ENCODE measurements around the gene FSCN2. TPM values are rescaled to one million over a fixed set of nuclear protein-coding genes. Genes with fewer than 3 reads are reported as not detected.

The FSCN2 gene
- total and polyA plus RNA-seq, 10 of the 15 experiments (the other 5 are each of a cell fraction or from before 2014, with no cell fraction given): 0.12 to 2.1 (median 0.65) TPM; not detected in 3

- no peaks in the 10 kb centered on the region for H3K27me3 ChIP-seq (replicated peaks in 1 of 2; ENCODE audit: control insufficient read depth in 2 of 2, insufficient read depth in 2 of 2, low read length in 1 of 2)
- intact Hi-C loops (cut with micrococcal nuclease; ENCODE audit: unreplicated experiment) (no loop called here), in situ Hi-C loops (cut with MboI) (no loop called here)
- H3K9ac ChIP-seq (ENCODE audit: control insufficient read depth, insufficient read depth, low read length): peak overlapping the region; percentile 74
- BruUV-seq (replicated peaks): TSS peak; percentile 30
- FAIRE-seq (no peak), ATAC-seq (no peak), DNase-seq (ENCODE audit: low read depth, low spot score) (no peak)
- no peak overlapping the region for H2AFZ ChIP-seq (ENCODE audit: control insufficient read depth, low read depth, low read length)
- peak overlapping the region; percentile 93 for H3K4me3 ChIP-seq
- H3K4me2 ChIP-seq (ENCODE audit: control insufficient read depth, insufficient read depth): peak overlapping the region; percentile 88
- ChIA-PET SMC1A (ENCODE audit: uncharacterized antibody, unreplicated experiment) (interaction anchor here (1.1 kb wide), 2 partner anchors 32 to 50 kb away, joined by 3 read pairs; no protein-coding TSS in a partner anchor), POLR2A (interaction anchor here (0.8 to 3.0 kb wide), 3 partner anchors 11 to 133 kb away, joined by 3 to 34 read pairs (median 3); partner anchors contain the start of genes ARL16 and HGS), CTCF (interaction anchor here (2.0 kb wide), 1 partner anchor 50 kb away, joined by 13 read pairs; no protein-coding TSS in a partner anchor), RAD21 (ENCODE audit: unreplicated experiment) (interaction anchor here (0.9 to 2.9 kb wide), 3 partner anchors 32 to 312 kb away, joined by 3 to 17 read pairs (median 3); partner anchors contain the start of genes NDUFAF8 and TEPSIN)
- peaks cover 11 to 22% of the 10 kb centered on the region in 2 experiments; a peak in 3 of 4 replicates for H3K36me3 ChIP-seq (ENCODE audit: control insufficient read depth in 2 of 2, insufficient read depth in 2 of 2, low read length in 1 of 2)
- H3K27ac ChIP-seq (ENCODE audit: control insufficient read depth, insufficient read depth): no peak overlapping the region; the same call in 1 of the 2 replicates
- H3K79me2 ChIP-seq (ENCODE audit: control insufficient read depth, insufficient read depth, low read length): peaks cover 24% of the 10 kb centered on the region
- WGBS (ENCODE audit: insufficient coverage, insufficient replicate concordance, low lambda C conversion rate, missing lambda C conversion rate): 77% methylated on average over 27 of the region's 27 CpGs
- no peaks in the 10 kb centered on the region for H3K9me3 ChIP-seq (replicated peaks; ENCODE audit: control insufficient read depth, insufficient read depth, low read length)
- H3K4me1 ChIP-seq (ENCODE audit: control insufficient read depth, insufficient read depth, low read length): peaks cover 14% of the 10 kb centered on the region
- TF ChIP-seq MLLT1 (IDR thresholded peaks at IDR 0.05) (0 out of 2 replicates have a peak, but pooled peaks have one; percentile 15), BHLHE40 (IDR thresholded peaks at IDR 0.05; ENCODE audit: borderline replicate concordance in 1 of 2, low read depth in 2 of 2, low read length in 1 of 2) (no peak), PKNOX1 (IDR thresholded peaks at IDR 0.05) (0 out of 2 replicates have a peak, but pooled peaks have one; percentile 9), HSF1 (IDR thresholded peaks at IDR 0.05; ENCODE audit: low read depth, low read length) (no peak), ETV6 (conservative IDR thresholded peaks at IDR 0.05 in 1 of 2, IDR thresholded peaks at IDR 0.05 in 1 of 2; ENCODE audit: borderline replicate concordance in 1 of 2, low read depth in 1 of 2) (no peak), KLF5 (IDR thresholded peaks at IDR 0.05; ENCODE audit: partially characterized antibody) (no peak), HDAC6 (IDR thresholded peaks at IDR 0.05; ENCODE audit: unreplicated experiment) (no peak)
- TF ChIP-seq, protein P1, sequence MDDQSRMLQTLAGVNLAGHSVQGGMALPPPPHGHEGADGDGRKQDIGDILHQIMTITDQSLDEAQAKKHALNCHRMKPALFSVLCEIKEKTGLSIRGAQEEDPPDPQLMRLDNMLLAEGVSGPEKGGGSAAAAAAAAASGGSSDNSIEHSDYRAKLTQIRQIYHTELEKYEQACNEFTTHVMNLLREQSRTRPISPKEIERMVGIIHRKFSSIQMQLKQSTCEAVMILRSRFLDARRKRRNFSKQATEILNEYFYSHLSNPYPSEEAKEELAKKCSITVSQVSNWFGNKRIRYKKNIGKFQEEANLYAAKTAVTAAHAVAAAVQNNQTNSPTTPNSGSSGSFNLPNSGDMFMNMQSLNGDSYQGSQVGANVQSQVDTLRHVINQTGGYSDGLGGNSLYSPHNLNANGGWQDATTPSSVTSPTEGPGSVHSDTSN (IDR thresholded peaks at IDR 0.05; ENCODE audit: insufficient replicate concordance, low read depth, low read length): no peak
- TF ChIP-seq, protein P2, sequence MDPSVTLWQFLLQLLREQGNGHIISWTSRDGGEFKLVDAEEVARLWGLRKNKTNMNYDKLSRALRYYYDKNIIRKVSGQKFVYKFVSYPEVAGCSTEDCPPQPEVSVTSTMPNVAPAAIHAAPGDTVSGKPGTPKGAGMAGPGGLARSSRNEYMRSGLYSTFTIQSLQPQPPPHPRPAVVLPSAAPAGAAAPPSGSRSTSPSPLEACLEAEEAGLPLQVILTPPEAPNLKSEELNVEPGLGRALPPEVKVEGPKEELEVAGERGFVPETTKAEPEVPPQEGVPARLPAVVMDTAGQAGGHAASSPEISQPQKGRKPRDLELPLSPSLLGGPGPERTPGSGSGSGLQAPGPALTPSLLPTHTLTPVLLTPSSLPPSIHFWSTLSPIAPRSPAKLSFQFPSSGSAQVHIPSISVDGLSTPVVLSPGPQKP (IDR thresholded peaks at IDR 0.05; ENCODE audit: low read depth, low read length): no peak
- H4K20me1 ChIP-seq (ENCODE audit: control insufficient read depth, insufficient read depth): no peaks in the 10 kb centered on the region
Observed at GRCh38 chr17:81550830-81551457, 22.8 kb downstream of the FSCN2 start.

Measured in GM12878 (cell line).